Panc1 (cell line): ENCODE data around the gene POU4F1. TPM values are rescaled to one million over a fixed set of nuclear protein-coding genes. Genes with fewer than 3 reads are reported as not detected.

ENCODE experiments used
- ATAC-seq: fragments of 200-7000 bp; cut with Tn5 transposase; 2 replicates; pipeline ENCODE4 v1.9.1; 2020; ENCODE audit warnings: mild to moderate bottlenecking, moderate library complexity
- BruUV-seq: library from RNA; stranded (reverse); fragments of 400-500 nt; replicated peaks from 2 replicates; lab custom pipeline; 2021; lab: Mats Ljungman, UMichigan
- CTCF ChIA-PET: fragments of 300-600 bp; sonication (Branson Sonifier 250); formaldehyde crosslinking; loops from one replicate; lab custom pipeline; 2022; ENCODE audit warnings: antibody characterized with exemption; lab: Charles Lee
- POLR2A ChIA-PET: fragments of 300-600 bp; sonication (Branson Sonifier 250); formaldehyde crosslinking; loops from one replicate; lab custom pipeline; 2022; ENCODE audit warnings: antibody characterized with exemption; lab: Charles Lee
- DNase-seq: peaks from one replicate; pipeline ENCODE4 v3.0.0-alpha.2; 2010; ENCODE audit warnings: low read depth, low spot score
- H3K27ac ChIP-seq: 2 replicates; pipeline ENCODE4 v1.5.1; 2011; ENCODE audit warnings: mild to moderate bottlenecking, low read length, inconsistent platforms
- H3K27me3 ChIP-seq: fragments of 200-500 bp; sonication (Bioruptor generic); 2 replicates; pipeline ENCODE4 v1.6.0; 2014; ENCODE audit warnings: low read length, inconsistent platforms; ENCODE audit not compliant: control insufficient read depth, insufficient read depth
- H3K36me3 ChIP-seq: fragments of 200-500 bp; sonication (Bioruptor generic); 2 replicates; pipeline ENCODE4 v1.5.1; 2014; ENCODE audit warnings: inconsistent platforms, mild to moderate bottlenecking, low read length, moderate library complexity; ENCODE audit not compliant: control insufficient read depth, insufficient read depth
- H3K4me1 ChIP-seq: 2 replicates; pipeline ENCODE4 v1.5.1; 2011; ENCODE audit warnings: inconsistent platforms, mild to moderate bottlenecking, low read length, moderate library complexity; ENCODE audit not compliant: control insufficient read depth, insufficient read depth
- H3K4me3 ChIP-seq, 2 experiments: 2 replicates each; pipeline ENCODE4 v1.5.1; 2011 to 2012; ENCODE audit warnings: low read depth in 2 of 2, low read length in 2 of 2, mild to moderate bottlenecking in 2 of 2, inconsistent platforms in 1 of 2, moderate library complexity in 1 of 2
- H3K9me3 ChIP-seq: fragments of 200-500 bp; sonication (Bioruptor generic); 2 replicates; pipeline ENCODE4 v1.5.1; 2014; ENCODE audit warnings: low read depth, mild to moderate bottlenecking, inconsistent platforms, low read length, moderate library complexity; ENCODE audit not compliant: control insufficient read depth, insufficient read depth
- CTCF ChIP-seq: fragments of 450-650 bp; IDR thresholded peaks from 2 replicates; pipeline ENCODE4 v1.5.1; 2017; ENCODE audit warnings: mild to moderate bottlenecking
- POLR2AphosphoS5 ChIP-seq: IDR thresholded peaks from 2 replicates; pipeline ENCODE4 v1.6.1; 2012; ENCODE audit warnings: mild to moderate bottlenecking, low read depth, low read length, moderate library complexity
- SIN3A ChIP-seq: IDR thresholded peaks from 2 replicates; pipeline ENCODE4 v1.6.1; 2012; ENCODE audit warnings: low read depth, mild to moderate bottlenecking, low read length, moderate library complexity, borderline replicate concordance; ENCODE audit not compliant: insufficient read depth
- TCF7L2 ChIP-seq: IDR thresholded peaks from 2 replicates; pipeline ENCODE4 v1.6.1; 2011; ENCODE audit warnings: mild to moderate bottlenecking, low read depth, low read length, inconsistent platforms
- in situ Hi-C: cut with HindIII; loops from 2 replicates; pipeline ENCODE4 v1.10.0; 2016; ENCODE audit warnings: low sequenced_read_pairs, low pct_unique_long_range_greater_than_20kb
- intact Hi-C: fragments of 100-400 bp; cut with micrococcal nuclease; formaldehyde crosslinking; loops from one replicate; pipeline ENCODE4 v1.10.0; 2022; ENCODE audit not compliant: unreplicated experiment
- total RNA-seq: library from RNA; stranded (reverse); gene quantifications from one replicate; pipeline ENCODE4 v1.2.1, GENCODE V29; 2021; ENCODE audit not compliant: unreplicated experiment
- TF ChIP-seq, protein P1 (sequence below), 2 experiments: IDR thresholded peaks; 2 replicates each; pipeline ENCODE4 v1.6.1; 2011 to 2012; ENCODE audit warnings: low read depth in 2 of 2, control low read depth in 1 of 2, low read length in 1 of 2, mild to moderate bottlenecking in 1 of 2, moderate library complexity in 1 of 2; ENCODE audit not compliant: insufficient read depth in 1 of 2

The POU4F1 gene
- total RNA-seq, 1 experiment from 2014 or later: not detected

- DNase-seq (no peak), ATAC-seq (no peak)
- CTCF ChIA-PET: no interaction called here
- POLR2A ChIA-PET: no interaction called here
- intact Hi-C loops (no loop called here), in situ Hi-C loops (no loop called here)
- no TSS peak for BruUV-seq
- Histone ChIP-seq H3K27ac (no peak overlapping the region), H3K9me3 (no peaks in the 10 kb centered on the region), H3K4me1 (no peaks in the 10 kb centered on the region), H3K27me3 (no peaks in the 10 kb centered on the region), H3K4me3 (no peak overlapping the region), H3K36me3 (no peaks in the 10 kb centered on the region)
- no peak for TF ChIP-seq SIN3A
- TF ChIP-seq, protein P1, sequence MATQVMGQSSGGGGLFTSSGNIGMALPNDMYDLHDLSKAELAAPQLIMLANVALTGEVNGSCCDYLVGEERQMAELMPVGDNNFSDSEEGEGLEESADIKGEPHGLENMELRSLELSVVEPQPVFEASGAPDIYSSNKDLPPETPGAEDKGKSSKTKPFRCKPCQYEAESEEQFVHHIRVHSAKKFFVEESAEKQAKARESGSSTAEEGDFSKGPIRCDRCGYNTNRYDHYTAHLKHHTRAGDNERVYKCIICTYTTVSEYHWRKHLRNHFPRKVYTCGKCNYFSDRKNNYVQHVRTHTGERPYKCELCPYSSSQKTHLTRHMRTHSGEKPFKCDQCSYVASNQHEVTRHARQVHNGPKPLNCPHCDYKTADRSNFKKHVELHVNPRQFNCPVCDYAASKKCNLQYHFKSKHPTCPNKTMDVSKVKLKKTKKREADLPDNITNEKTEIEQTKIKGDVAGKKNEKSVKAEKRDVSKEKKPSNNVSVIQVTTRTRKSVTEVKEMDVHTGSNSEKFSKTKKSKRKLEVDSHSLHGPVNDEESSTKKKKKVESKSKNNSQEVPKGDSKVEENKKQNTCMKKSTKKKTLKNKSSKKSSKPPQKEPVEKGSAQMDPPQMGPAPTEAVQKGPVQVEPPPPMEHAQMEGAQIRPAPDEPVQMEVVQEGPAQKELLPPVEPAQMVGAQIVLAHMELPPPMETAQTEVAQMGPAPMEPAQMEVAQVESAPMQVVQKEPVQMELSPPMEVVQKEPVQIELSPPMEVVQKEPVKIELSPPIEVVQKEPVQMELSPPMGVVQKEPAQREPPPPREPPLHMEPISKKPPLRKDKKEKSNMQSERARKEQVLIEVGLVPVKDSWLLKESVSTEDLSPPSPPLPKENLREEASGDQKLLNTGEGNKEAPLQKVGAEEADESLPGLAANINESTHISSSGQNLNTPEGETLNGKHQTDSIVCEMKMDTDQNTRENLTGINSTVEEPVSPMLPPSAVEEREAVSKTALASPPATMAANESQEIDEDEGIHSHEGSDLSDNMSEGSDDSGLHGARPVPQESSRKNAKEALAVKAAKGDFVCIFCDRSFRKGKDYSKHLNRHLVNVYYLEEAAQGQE (IDR thresholded peaks at IDR 0.05; ENCODE audit: insufficient read depth in 1 of 2, low read depth in 2 of 2, low read length in 1 of 2): no peak
- no peak for TF ChIP-seq POLR2AphosphoS5
- no peak for TF ChIP-seq CTCF
- no peak for TF ChIP-seq TCF7L2
These were observed 22.0 kb upstream of the POU4F1 start for GRCh38 chr13:78625384-78625783.

DNA sequence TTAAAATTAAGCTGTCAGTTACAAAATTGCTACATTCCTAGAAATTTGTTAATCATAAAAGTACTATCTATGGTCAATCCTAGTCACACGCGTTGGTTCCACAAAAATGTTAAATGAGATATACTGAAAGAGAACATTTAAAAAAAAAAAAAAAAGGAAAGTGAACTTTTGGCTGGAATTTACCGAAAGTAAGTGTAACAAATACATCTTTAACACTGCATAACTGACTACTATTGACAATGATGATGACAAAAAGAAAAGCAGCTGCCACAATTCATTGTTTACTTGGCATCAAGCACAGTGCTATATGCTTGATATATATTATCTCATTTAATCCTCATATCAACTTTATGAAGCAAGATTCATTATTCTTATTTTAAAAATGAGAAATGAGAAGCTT, 19.8 kb upstream of the POU4F1 start:
- CTCF ChIA-PET: no interaction called here
- no peaks in the 10 kb centered on the region for H3K4me1 ChIP-seq
- no peaks in the 10 kb centered on the region for H3K27me3 ChIP-seq
- intact Hi-C loops (no loop called here), in situ Hi-C loops (no loop called here)
- no peak overlapping the region for H3K4me3 ChIP-seq
- H3K36me3 ChIP-seq: no peaks in the 10 kb centered on the region; the same call in 1 of the 2 replicates
- TF ChIP-seq, protein P1 (IDR thresholded peaks at IDR 0.05; ENCODE audit: insufficient read depth in 1 of 2, low read depth in 2 of 2, low read length in 1 of 2): no peak
- TF ChIP-seq SIN3A: no peak
- no peak for TF ChIP-seq POLR2AphosphoS5
- TF ChIP-seq CTCF: no peak
- TF ChIP-seq TCF7L2: no peak
- no peak overlapping the region for H3K27ac ChIP-seq
- no TSS peak for BruUV-seq
- ATAC-seq (no peak), DNase-seq (no peak)
- POLR2A ChIA-PET: no interaction called here
- H3K9me3 ChIP-seq: no peaks in the 10 kb centered on the region
